Measurements from ENCODE around the gene USP20. TPM values are rescaled to one million over a fixed set of nuclear protein-coding genes. Genes with fewer than 3 reads are reported as not detected.
"Not testable (repeated sequence)": the region's sequence is repeated elsewhere in the genome, so short reads cannot be mapped to it uniquely, and the experiment has no call there.

The USP20 gene
- total RNA-seq, 6 experiments from 2014 or later, result 7.5 to 14.0 (median 10.8) TPM

DNA sequence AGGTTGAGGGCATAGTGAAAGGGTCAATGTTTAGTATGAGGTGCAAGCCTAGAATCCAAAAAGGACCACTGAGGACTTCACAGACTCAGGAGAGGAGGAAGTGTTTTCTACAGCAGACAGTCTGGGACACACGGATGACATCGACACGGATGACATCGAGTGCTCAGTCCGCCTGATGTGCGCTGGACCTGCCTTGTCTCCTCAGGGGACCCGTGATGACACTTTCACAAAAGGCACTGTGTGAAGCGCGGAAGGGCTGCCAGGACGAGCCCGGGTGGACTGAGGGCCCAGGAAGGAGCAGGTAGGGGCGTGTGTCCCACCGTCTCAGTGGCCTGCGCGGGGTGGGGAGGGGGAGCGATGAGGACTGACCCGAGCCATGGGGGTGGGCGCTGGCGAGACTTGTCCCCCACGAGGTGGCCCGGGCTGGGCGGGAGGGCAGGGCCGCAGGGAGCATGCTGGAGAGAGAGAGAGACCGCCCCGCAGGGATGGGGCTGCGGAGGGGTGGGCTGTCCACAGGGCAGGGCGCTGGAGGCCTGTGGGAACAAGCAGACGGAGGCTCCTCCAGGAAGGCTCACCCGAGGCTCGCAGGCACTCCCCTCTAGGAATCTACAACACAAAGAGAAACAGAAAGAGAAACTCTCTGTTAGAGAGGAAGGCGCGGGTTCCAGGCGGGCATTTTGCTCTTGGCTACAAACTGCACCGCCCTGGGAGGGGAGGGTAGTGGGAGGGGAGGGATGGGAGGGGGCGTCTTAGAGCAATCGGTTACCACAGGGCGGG is 54.9 kb downstream of the USP20 start:
- intact Hi-C loops (cut with DNase I), result loop anchor here in 1 of 2 donors (10.0 kb wide), 1 partner anchor 215 kb away; no protein-coding TSS in a partner anchor
- no peaks in the 10 kb centered on the region for H3K9me3 ChIP-seq
- H3K27ac ChIP-seq, result peak overlapping the region; percentile 15 to 51 (median 43)
- ATAC-seq (peak in 3 of 4 donors; percentile 3 to 42 (median 6)), DNase-seq (peak in 1 of 3 donors; percentile 50)
- H3K4me3 ChIP-seq, result no peak overlapping the region
- peaks cover 0 to 3% (median 0%) of the 10 kb centered on the region in 4 donors for H3K36me3 ChIP-seq
- TF ChIP-seq, protein P1, sequence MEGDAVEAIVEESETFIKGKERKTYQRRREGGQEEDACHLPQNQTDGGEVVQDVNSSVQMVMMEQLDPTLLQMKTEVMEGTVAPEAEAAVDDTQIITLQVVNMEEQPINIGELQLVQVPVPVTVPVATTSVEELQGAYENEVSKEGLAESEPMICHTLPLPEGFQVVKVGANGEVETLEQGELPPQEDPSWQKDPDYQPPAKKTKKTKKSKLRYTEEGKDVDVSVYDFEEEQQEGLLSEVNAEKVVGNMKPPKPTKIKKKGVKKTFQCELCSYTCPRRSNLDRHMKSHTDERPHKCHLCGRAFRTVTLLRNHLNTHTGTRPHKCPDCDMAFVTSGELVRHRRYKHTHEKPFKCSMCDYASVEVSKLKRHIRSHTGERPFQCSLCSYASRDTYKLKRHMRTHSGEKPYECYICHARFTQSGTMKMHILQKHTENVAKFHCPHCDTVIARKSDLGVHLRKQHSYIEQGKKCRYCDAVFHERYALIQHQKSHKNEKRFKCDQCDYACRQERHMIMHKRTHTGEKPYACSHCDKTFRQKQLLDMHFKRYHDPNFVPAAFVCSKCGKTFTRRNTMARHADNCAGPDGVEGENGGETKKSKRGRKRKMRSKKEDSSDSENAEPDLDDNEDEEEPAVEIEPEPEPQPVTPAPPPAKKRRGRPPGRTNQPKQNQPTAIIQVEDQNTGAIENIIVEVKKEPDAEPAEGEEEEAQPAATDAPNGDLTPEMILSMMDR (IDR thresholded peaks at IDR 0.05), result no peak
- peaks cover 0 to 11% (median 4%) of the 10 kb centered on the region in 4 donors for H3K4me1 ChIP-seq
- WGBS (ENCODE audit: insufficient coverage, low coverage, low lambda C conversion rate, missing lambda C conversion rate), result 76% methylated on average over 19 of the region's 37 CpGs
- H3K27me3 ChIP-seq, result no peaks in the 10 kb centered on the region

DNA sequence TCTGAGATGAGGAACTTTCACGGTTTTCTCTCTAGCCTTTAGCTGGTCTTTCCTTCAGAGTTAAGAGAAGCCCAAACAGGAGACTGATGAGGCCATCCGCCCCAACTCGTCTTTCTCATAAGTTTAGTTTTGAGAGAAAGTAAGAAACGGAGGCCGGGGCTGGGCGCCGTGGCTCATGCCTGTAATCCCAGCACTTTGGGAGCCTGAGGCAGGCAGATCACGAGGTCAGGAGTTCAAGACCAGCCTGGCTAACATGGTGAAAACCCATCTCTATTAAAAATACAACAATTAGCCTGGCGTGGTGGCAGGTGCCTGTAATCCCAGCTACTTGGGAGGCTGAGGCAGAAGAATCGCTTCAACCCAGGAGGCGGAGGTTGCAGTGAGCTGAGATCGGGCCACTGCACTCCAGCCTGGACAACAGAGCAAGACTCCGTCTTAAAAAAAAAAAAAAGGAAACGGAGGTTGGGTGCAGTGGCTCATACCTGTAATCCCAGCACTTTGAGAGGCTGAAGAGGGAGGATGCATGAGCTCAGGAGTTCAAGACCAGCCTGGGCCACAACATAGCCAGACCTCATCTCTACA is 55.6 kb downstream of the USP20 start:
- H3K27me3 ChIP-seq; H3K9me3 ChIP-seq; H3K4me1 ChIP-seq; intact Hi-C loops (cut with DNase I); DNase-seq; H3K36me3 ChIP-seq; ATAC-seq; H3K4me3 ChIP-seq: not testable (repeated sequence)
- WGBS (ENCODE audit: insufficient coverage, low coverage, low lambda C conversion rate, missing lambda C conversion rate), result 75% methylated on average over 13 of the region's 14 CpGs
- H3K27ac ChIP-seq, result peak overlapping the region in 2 of 3 donors; percentile 43 to 51

- Histone ChIP-seq H3K36me3 (peaks cover 0 to 9% (median 0%) of the 10 kb centered on the region in 4 donors), H3K4me3 (no peak overlapping the region), H3K27me3 (no peaks in the 10 kb centered on the region), H3K9me3 (no peaks in the 10 kb centered on the region), H3K27ac (peak overlapping the region in 1 of 3 donors; percentile 51), H3K4me1 (peaks cover 0 to 3% (median 0%) of the 10 kb centered on the region in 4 donors)
- ATAC-seq (no peak), DNase-seq (no peak)
- TF ChIP-seq, protein P1 (IDR thresholded peaks at IDR 0.05), result no peak
- no peak for TF ChIP-seq POLR2A (IDR thresholded peaks at IDR 0.05)
- intact Hi-C loops (cut with DNase I), result no loop called here
- WGBS (ENCODE audit: insufficient coverage, low coverage, low lambda C conversion rate, missing lambda C conversion rate), result 71% methylated on average over 4 of the region's 4 CpGs
These were observed 56.3 kb downstream of the USP20 start for GRCh38 chr9:129891569-129891968.

- no peak for ATAC-seq
- 77% methylated on average over 8 of the region's 9 CpGs for WGBS (ENCODE audit: insufficient coverage, low coverage, low lambda C conversion rate, missing lambda C conversion rate)
- Histone ChIP-seq H3K4me1 (peaks cover 0 to 3% (median 0%) of the 10 kb centered on the region in 4 donors), H3K4me3 (no peak overlapping the region), H3K27me3 (no peaks in the 10 kb centered on the region), H3K36me3 (peaks cover 0 to 13% (median 2%) of the 10 kb centered on the region in 4 donors), H3K9me3 (no peaks in the 10 kb centered on the region), H3K27ac (no peak overlapping the region)
- intact Hi-C loops (cut with DNase I), result no loop called here
- no peak for DNase-seq
- TF ChIP-seq, protein P1 (IDR thresholded peaks at IDR 0.05), result no peak
- no peak for TF ChIP-seq POLR2A (IDR thresholded peaks at IDR 0.05)
These were observed 59.0 kb downstream of the USP20 start for GRCh38 chr9:129894120-129894823.
